AG04449 (cell line): Measurements from ENCODE around the gene BCAR3.
"Not testable (repeated sequence)": the region's sequence is repeated elsewhere in the genome, so short reads cannot be mapped to it uniquely, and the experiment has no call there.

Experiments used
- CTCF ChIA-PET: fragments of 350-600 bp; formaldehyde crosslinking; extraction: SDS; loops from one replicate; lab custom pipeline; 2021; ENCODE audit warnings: antibody characterized with exemption; lab: Yijun Ruan, JAX
- POLR2A ChIA-PET: fragments of 400-600, 350-600 bp; formaldehyde crosslinking; extraction: SDS; loops from one replicate; lab custom pipeline; 2020; ENCODE audit warnings: antibody characterized with exemption, inconsistent platforms; lab: Yijun Ruan, JAX
- DNase-seq: peaks from one replicate; pipeline ENCODE4 v3.0.0-alpha.2; 2010; ENCODE audit warnings: low read depth, low spot score
- H3K4me3 ChIP-seq: 2 replicates; pipeline ENCODE4 v1.5.1; 2011; ENCODE audit warnings: low read depth, mild to moderate bottlenecking, control low read depth, low read length
- TF ChIP-seq, protein P1 (sequence below): IDR thresholded peaks from one replicate; pipeline ENCODE4 v1.5.1; 2011; ENCODE audit warnings: mild to moderate bottlenecking, moderate library complexity, low read length, control low read depth, inconsistent platforms; ENCODE audit not compliant: insufficient read depth; ENCODE audit errors: missing control alignments

BCAR3 gene

GRCh38 chr1:93653656-93654055 lies 28.0 kb downstream of the BCAR3 start:
- ChIA-PET POLR2A (no interaction called here), CTCF (interaction anchor here (0.8 to 2.8 kb wide), 5 partner anchors 10 to 160 kb away, joined by 3 to 15 read pairs (median 6); no protein-coding TSS in a partner anchor)
- TF ChIP-seq, protein P1, sequence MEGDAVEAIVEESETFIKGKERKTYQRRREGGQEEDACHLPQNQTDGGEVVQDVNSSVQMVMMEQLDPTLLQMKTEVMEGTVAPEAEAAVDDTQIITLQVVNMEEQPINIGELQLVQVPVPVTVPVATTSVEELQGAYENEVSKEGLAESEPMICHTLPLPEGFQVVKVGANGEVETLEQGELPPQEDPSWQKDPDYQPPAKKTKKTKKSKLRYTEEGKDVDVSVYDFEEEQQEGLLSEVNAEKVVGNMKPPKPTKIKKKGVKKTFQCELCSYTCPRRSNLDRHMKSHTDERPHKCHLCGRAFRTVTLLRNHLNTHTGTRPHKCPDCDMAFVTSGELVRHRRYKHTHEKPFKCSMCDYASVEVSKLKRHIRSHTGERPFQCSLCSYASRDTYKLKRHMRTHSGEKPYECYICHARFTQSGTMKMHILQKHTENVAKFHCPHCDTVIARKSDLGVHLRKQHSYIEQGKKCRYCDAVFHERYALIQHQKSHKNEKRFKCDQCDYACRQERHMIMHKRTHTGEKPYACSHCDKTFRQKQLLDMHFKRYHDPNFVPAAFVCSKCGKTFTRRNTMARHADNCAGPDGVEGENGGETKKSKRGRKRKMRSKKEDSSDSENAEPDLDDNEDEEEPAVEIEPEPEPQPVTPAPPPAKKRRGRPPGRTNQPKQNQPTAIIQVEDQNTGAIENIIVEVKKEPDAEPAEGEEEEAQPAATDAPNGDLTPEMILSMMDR: no peak
- no peak overlapping the region for H3K4me3 ChIP-seq
- DNase-seq: no peak

- TF ChIP-seq, protein P1: no peak
- ChIA-PET CTCF (interaction anchor here (0.9 to 2.8 kb wide), 4 partner anchors 8 to 162 kb away, joined by 3 to 15 read pairs (median 6); no protein-coding TSS in a partner anchor), POLR2A (no interaction called here)
- DNase-seq: no peak
- no peak overlapping the region for H3K4me3 ChIP-seq
Measured at GRCh38 chr1:93652323-93652949, 29.2 kb downstream of the BCAR3 start.

GRCh38 chr1:93651695-93652094 lies 29.9 kb downstream of the BCAR3 start:
- ChIA-PET POLR2A (no interaction called here), CTCF (interaction anchor here (0.9 to 2.8 kb wide), 3 partner anchors 11 to 162 kb away, joined by 3 to 15 read pairs (median 4); no protein-coding TSS in a partner anchor)
- H3K4me3 ChIP-seq: no peak overlapping the region
- TF ChIP-seq, protein P1: no peak
- DNase-seq: no peak

GRCh38 chr1:93650159-93650558 lies 31.5 kb downstream of the BCAR3 start:
- CTCF ChIA-PET: interaction anchor here (0.9 to 1.5 kb wide), 2 partner anchors 21 to 165 kb away, joined by 3 to 4 read pairs; no protein-coding TSS in a partner anchor
- DNase-seq, H3K4me3 ChIP-seq, POLR2A ChIA-PET: not testable (repeated sequence)

- CTCF ChIA-PET: interaction anchor here (0.7 to 1.8 kb wide), 5 partner anchors 16 to 196 kb away, joined by 3 to 6 read pairs (median 3); no protein-coding TSS in a partner anchor
- H3K4me3 ChIP-seq: no peak overlapping the region
- no peak for DNase-seq
- TF ChIP-seq, protein P1: no peak
- POLR2A ChIA-PET: no interaction called here
Measured at GRCh38 chr1:93649231-93649630, 32.4 kb downstream of the BCAR3 start.

DNA sequence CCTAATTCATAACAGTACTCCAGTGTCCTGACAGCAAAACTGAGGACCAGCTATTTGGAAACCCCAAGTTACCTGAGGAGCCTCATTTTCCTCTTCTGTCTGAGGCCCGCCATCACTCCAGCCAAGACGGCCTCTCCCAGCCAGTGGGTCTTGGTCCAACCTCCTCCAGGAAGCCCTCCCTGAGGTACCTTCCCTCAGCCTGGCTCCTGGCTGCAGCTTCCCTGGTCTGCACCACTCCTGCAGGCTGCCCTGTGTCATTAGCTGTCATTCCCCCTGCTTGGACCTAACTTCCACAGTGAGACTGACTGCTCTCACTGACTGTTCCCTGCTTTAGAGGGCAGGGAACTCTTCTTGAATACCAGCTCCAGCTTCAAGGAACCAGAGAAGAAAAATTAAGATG lies 33.0 kb downstream of the BCAR3 start:
- H3K4me3 ChIP-seq: no peak overlapping the region
- ChIA-PET CTCF (interaction anchor here (0.8 to 1.8 kb wide), 5 partner anchors 16 to 196 kb away, joined by 3 to 7 read pairs (median 4); no protein-coding TSS in a partner anchor), POLR2A (no interaction called here)
- TF ChIP-seq, protein P1: no peak
- no peak for DNase-seq
